DMS53 treated with DMSO at 0.1 percent for 48 hours (cell line): ENCODE data around the gene CELF4.

Experiments
- DNase-seq: peaks from one replicate; lab custom pipeline; 2025; ENCODE audit not compliant: unreplicated experiment; lab: John Stamatoyannopoulos, UW

Gene CELF4

DNA sequence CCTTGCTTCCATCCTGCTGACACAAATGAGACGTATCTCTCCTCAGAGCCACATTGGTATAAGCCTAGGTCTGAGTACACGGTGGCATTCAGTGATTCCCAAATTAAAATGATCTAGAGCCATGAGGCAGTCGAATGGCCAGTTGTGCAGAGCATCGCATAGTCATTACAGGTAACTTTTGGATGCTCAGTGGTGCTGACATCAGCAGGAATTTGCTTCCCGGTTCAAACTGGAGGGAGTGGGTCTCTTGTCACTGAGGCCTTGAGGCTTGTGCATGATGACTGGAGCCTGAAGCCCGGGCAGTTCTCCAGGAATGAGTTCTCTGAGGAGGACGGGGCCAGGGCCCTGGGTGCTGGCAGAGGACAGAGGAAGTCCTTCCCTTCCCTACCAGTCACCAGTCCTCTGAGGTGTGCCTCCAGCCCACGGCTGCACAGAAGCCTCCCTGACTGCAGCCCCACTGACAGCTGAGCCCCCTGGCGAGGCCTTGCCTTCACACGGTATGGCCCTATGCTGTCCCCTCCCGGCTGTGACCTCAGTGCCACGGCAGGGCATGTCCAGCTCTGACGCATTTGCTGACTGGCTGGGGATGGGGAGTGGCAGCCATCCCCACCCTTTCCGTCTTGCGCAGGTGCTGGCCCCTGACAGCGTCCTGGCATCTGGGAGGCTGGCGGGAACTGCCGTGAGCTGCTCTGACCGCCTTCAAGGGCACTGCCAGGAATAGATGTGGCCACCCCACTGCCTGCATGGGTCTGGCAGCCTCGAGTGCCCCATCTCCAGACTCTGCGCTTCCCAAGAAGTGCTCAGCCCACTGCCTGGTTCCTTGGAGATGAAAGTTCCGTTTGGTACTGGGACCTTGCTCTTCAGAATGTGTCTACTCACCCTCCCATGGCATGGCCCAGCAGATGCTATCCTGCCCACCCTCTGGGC, 117.4 kb downstream of the CELF4 start:
- no peak for DNase-seq

DNA sequence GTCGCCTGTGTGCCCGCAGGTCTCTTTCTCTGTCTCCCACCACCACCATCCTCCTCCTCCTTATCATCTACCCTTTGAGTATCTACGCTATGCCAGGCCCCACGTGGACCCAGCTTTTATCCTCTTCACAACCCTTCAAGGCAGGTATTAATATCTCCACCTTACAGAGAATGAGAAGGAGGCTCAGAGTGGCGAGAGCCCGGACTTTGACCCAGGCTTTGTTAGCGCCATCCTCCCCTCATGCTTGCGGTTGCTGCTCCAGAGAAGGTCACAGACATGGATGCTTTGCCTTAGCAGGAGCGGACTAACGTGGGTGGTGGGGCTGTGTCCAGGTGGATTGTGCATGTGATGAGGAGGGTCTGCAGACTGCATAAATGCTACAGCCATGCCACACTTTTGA, 119.8 kb downstream of the CELF4 start:
- no peak for DNase-seq

DNA sequence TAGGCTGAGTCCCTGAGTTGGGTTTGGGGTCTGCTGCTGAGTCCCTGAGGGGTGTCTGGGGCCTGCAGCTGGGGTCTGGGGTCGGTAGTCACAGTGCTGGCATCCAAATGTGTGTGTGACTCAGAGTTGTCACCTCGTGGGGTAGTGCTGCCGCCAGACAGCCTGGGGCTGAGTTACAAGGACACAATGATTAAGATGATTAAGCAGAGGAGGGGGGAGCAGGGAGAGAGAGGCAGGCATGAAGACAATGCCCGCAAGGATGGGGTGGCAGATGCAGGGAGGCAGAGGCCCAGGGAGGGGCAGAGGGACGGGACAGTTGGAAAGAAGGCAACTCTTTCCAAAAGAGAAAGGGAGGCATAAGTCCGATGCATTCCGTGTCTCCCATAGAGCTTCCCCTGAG, 120.2 kb downstream of the CELF4 start:
- no peak for DNase-seq

DNA sequence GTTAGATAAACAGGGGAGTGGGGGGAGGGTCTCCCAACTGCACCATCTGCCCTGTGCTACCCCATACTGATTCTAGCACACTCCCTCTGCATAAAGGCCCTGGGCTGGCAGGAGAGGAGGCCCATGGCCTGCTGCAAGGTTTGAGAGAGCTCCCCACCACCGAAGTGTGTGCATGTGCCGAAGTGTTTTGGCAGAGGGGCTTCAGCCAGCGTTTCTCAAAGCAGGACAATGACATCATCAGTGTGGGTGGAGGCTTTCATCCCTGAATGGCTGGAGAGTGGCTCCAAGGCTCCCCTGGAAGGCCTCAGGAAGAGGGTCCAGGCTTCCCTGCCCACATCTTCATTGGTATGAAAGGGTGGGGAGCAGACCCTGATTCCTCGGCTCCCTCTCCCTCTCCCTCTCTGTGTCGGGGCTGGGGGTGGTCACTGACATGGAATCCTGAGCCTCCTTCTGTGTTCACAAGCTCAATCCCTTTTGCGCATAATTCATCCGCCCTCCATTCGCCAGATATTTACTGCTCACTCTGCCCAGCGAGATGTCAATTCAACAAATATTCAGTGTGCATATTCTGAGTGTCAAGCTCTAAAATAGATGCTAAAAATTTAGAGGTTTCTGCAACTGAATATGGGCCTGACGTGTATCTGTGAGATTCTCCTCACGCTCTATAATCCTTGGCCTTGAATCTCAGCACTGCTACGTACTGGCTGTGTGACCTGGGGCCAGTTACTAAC, 122.1 kb downstream of the CELF4 start:
- DNase-seq = no peak

DNA sequence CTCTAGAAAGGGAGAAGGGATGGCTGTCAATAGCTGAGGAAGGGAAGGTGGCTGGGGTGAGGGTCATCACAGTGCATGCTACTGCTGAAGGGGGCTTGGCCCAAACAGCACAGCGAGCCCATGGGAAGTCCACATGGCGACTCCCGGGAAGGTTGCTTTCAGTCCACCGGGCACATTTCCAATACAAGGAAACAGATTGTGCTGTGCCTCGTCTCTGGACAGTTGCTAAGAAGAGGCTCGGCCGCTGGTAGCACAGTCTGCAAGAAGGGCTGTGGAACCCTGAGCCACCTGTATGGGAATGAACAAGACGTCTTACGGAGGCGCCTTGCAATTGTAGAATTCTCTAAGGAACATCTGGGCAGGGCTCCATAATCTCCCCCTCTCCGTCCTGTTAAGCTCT, 123.1 kb downstream of the CELF4 start:
- no peak for DNase-seq

DNA sequence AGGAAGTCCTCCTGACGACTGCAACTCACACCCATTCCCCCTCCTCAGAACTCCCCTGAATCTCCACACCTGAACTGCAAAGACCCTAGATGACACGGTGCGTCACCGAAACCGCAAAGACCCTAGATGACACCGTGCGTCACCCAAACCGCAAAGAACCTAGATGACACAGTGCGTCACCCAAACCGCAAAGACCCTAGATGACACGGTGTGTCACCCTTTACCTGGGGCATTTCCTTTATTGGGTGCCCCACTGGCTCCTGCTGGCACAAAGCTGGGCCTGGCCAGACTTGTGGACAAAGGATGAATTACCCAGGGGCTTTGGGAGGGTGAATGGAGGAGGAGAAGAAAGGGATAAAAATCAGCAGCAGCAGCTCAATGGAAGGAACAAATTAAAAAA, 123.8 kb downstream of the CELF4 start:
- no peak for DNase-seq

DNA sequence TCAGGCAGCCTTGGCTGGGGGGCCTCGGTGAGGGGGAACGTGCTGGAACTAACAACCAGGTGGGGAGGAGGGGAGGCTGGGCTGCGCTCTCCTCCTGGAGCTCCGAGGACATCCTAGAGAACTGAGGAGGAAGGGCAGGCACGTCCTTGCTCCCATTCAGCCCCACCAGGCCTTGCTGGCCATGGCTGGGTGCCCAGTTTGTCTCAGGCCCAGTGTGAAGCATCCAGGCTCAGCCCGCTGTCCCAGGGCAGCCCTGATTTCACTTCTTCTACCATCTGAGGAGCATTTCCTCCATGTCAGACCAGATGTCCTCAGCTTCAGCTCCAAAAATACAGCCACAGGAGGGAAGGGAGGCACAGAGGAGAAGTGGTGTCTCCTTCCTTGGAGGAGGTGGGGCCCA, 125.4 kb downstream of the CELF4 start:
- DNase-seq = no peak

DNA sequence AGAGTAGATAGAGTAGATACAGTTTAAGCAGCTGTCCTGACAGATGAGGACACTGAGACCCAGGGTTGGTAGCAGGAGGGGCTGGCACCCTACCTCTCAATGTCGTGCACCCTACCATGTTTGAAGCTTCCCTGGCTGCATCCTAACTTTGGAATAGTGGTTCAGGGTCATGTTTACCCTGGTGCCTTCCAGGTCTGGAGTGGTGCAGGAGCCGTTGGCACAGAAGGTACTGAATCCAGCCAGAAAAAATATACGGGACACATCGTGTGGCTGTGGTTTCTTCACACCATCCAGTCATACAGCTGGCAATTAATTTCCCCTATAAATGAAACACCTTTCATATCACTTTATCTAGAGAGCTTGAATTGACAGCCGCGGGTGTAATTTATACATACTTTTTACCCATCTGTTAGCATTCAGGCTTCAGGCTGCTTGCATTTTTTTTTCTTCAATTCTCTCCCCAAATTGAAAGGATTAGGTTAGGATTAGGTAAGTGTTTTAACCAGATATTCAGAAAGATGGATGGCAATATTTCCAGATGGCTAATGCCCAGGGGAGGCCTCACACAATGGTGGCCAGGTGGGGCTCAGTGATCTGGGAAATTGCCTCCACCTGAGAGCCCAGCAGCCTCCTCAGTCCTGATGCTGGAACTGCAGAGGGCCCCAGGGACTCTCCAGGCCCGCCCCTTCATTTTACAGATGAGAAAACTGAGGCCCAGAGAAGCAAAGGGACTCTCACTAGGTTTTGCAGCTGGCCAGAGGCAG, 127.0 kb downstream of the CELF4 start:
- no peak for DNase-seq

DNA sequence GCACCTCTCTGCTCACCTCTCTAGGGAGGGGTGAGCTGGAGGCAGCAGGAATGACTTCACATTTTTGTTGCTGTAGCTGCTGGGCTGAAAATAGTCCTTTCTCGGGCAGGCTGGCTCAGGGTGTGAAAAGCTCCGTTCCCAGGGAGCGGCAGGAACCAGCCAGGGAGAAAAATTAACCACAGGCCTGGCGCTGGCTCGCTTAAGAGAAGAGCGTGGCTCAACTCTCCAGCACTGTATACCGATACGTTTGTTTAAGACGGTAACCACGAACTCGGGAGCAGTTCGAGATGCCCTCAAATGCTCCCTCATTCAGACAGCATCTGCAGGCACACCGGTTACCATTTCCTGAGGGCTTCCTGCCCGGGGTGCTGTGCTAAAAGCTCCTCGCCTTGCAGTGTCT, 129.6 kb downstream of the CELF4 start:
- no peak for DNase-seq

DNA sequence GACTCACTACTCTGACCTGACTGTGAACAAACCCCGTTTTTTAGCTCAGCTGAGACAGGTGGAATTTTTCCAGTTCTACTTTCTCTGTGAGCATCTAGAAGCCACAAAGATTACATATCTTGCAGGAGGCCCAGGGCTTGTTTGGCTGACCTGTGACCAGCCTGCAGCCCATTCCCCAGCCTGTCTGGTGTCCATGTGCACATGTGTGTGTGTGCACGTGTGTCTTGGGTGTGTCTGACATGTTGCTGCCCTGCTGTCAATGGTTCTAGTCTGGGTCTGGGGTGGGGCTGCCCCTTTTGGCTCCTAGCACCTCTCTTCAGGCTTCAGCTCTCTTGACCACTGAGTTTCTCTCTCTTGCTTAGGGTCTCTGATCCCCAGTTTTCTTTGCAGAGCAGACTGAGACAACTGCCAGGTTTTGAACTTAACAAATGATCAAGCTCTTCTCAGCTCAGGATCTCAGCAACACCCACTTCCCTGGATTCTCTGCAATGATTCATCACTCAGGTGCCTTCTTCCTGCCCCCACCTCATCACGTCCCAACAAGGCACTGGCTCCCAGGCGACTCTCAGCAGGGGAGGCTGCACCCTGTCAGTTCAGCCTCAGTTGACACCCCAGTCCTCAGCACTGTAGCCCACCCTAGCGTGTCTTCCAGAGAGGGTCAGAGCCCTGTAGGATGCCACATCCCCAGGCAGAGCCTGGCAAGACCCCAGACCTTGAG, 130.3 kb downstream of the CELF4 start:
- DNase-seq = no peak

DNA sequence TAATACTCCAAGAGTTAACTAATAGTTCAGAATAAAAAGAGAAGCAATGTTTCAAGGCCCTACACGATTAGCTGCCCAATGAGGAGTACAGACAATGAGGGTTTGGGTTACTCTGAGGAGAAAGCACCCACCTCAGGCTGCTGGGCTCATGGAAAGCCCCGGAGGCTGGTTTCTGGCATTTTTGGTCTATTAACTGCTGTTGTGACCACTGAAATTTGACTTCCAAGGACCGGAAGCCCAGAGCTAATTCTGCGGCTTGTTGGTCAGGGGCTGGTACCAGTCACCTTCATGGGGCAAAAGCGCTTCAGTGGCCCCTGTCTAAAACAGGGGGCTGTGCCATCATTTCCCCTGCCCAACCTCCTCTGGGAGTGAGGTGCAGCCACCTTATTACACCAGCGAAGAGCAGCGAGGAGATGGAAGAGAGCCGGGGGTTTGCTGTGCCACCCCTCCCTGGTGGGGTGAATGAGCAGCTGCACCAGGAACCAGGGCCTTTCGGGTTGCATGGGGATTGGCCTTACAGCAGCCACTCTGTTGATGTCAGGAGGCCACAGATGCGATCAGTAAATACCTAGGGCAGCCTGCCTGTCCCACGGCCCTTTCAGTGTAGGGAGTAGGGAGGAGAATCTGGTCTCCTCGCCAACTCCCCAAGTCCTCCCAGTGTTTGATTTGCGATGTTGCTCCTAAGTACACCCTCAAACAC, 131.3 kb downstream of the CELF4 start:
- no peak for DNase-seq

DNA sequence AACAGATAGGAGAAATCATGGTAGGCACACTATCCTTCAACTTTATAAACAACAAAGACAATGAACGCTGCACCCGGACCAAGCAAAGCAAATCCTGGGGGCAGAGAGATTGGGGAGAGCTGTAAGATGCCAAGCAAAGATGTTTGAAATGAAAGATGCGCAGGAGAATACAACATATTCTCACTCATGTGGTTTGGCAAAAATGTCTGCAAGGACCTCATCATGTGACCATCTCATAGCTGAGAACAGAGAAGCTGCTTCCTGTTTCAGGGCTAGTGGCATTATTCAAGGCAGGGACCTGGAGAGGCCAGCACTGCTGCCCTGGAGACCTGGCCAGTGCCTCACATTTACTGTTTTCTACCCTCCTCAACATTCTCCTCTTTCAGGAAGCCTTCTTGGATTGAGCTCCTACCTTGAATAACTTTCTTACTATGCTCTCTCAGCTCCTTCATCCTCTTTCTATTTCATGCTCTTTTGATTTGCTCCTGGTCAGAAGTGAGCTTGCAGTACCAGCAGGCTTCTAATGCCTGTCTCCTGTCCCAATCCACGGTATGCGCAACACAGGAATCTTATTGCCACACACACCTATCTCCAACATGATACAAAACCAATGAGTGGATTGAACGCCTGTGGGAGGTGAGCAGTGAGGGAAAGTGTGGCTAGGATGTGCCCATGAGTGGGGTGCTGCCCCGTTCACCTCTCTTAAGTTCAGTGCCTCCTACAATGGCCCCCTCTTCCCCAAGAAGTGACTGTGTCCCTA, 133.0 kb downstream of the CELF4 start:
- DNase-seq = no peak

DNA sequence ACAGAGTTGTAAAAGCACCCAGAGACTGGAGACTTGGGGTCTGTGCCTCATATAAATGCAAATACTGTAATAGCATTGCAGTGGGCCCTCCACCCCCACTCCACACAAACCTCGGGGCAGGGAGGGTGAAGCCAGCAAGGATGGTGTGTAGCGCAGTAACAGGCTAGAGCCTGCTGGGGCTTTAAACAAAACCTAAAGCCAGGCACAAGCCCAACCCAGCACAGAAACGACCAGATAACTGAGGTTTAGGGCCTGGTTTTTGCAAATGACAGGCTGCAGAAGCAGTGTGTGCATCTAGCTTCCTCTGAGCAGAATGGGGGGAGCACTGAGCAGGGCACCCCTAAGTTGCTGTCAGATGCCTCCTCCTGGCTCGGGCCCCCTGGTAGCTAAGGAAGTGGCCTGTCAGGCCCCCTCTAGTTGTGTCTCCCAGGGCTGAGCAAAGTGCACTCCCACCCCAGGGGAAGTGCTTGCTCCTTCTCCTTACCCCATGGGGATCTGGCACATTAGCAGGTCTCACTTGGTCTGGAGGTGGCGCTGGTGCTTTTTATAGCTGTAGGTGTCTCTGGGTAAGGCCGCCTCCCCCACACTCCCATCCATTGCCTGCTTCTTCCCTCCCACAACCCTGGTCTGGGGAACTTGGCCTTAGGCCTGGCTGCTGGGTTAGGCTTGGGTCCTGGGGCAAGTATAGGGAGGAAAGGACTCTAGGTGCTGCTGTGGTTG, 135.1 kb downstream of the CELF4 start:
- DNase-seq = no peak

DNA sequence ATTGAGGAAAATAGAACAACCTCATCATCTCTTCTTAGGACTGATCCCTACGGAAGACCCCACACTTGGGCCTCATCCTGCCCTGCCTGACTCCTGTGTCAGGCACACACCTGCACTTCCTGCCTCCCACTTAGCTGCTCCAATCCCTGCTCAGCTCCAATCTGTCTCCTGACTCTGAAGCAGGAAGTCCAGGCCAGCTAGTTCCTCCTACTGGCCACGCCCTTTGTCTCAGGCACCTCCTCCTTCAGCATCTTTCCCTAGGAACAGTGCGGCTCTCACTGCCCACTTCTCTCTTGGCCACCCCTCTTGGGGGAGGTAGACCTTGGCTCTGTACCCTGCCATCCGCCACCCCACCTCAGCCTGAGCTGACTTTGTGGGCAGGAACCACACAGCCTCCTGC, 135.8 kb downstream of the CELF4 start:
- no peak for DNase-seq

DNA sequence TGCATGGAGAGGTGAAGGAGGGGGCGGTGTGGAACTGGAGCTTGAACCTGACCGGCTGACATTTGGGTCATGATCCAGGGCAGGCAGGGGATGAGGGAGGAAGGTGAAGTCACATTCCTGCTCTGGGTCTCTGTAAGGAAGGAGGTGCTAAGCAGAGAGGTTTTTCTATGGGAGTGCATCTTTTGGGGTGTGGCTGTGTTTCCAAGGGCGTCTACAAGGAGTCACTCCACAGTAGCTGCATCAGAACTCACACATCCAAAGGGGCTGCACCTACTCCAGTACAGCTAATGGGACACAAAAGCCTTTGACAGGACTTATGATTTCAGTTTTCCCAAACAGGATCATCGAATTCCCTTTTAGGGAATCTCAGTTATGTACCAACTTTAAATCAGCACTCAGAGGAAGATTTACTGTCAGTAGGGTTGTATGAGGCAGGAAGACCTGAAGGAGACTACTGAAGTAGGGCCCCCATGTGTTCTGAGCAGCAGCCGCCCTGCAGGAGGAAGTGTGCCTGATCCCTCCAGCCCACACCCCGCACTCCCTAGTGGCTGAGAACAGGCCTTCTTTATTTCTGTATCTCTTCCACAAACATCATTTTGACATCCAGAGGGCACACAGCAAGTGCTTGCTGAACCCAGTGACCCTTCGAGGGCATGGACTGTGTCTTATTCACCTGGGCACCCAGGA, 137.2 kb downstream of the CELF4 start:
- DNase-seq = no peak

DNA sequence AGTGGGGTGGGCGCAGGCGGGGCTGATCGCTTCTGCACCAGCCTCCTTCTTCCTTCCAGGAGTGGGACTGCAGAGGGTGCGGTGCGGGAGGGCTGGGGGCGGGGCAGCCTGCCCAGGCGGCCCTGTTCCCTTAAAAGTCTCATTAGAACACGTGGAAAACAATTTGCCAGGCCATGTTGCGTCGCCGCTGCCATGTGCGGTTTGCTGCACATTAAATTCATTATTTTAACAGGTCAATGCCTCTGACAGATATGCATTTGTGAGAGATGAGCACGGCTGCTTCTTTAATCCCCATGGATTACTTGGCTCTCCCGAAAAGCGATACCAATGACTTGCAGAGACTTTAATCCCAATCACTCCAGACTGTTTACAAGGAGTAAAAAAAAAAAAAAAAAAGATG, 139.0 kb downstream of the CELF4 start:
- DNase-seq = no peak

DNA sequence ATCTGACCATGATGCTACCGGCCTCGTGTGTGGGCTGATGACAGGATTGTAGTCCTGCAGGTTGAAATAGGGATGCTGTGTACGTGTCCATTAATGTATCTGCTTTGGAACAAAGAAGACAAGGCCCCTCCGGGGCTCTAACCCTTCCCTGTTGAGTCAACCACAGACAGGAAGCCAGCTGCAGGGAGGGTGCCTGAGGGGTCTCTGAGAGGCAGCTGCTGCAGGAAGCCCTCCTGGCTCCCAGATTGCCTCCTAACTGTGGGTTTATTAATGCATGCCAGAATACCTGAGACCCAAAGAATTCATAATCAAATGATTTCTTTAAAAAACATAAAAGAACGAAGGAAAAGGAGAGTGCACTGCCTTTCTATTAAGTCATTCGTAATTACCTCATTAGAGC, 140.4 kb downstream of the CELF4 start:
- no peak for DNase-seq

DNA sequence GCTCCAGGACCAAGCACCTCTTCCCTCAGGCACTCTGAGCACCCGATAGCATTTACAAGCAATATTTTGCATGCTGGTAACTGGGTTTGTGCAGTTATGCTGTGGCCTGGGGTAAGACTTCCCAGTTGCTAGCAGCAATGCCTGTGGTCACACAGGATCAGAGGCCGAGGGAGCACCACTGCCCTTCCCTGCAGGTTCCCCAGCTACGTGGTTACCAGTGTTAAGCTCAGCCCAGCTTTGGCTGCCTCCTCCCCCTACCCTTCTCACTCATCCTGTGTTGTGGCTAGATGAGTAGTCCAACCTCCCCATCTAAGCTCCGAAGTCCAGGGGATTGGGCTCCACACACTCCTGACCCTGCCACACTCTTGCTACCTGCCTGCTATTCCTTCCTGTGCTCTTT, 141.1 kb downstream of the CELF4 start:
- DNase-seq = no peak

DNA sequence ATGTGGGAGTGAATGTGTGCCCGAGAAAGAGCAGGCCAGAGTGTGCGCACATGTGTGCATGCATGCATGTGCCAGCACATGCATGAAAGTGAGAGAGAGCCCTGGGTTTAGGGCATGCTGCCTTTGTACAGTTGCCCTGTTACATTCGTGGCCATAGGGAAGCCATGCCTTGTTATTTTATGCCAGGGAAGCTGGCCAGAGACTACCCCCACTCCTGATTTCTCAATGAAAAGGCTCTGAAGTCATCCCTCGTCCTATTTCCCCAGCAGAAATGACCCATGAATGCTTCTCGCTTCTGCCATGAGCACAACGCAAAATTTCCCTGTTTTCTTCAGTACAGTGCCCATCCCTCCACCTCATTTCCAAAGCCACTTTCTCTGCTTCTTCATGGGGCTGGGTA, 143.0 kb downstream of the CELF4 start:
- DNase-seq = no peak
